GM12878 (cell line): Measurements from ENCODE around the gene SSU72. TPM values are rescaled to one million over a fixed set of nuclear protein-coding genes. Genes with fewer than 3 reads are reported as not detected.

ENCODE experiments used
- ATAC-seq: fragments of 200-7000 bp; cut with Tn5 transposase; 3 replicates; pipeline ENCODE4 v1.9.1; 2020; ENCODE audit warnings: mild to moderate bottlenecking, moderate library complexity
- BruUV-seq: library from RNA; stranded (reverse); fragments of 400-500 nt; replicated peaks from 2 replicates; lab custom pipeline; 2021; lab: Mats Ljungman, UMichigan
- CTCF ChIA-PET: fragments of 300-600 bp; sonication (Branson Sonifier 250); formaldehyde crosslinking; extraction: SDS; loops from one replicate; lab custom pipeline; 2021; ENCODE audit warnings: inconsistent platforms; lab: Yijun Ruan, JAX
- POLR2A ChIA-PET: fragments of 350-600 bp; formaldehyde crosslinking; extraction: SDS; loops from one replicate; lab custom pipeline; 2021; ENCODE audit warnings: inconsistent platforms; lab: Charles Lee
- RAD21 ChIA-PET: fragments of 300-600 bp; sonication (Branson Sonifier 250); formaldehyde crosslinking; loops from one replicate; lab custom pipeline; 2023; ENCODE audit warnings: antibody characterized with exemption; ENCODE audit not compliant: unreplicated experiment; lab: Charles Lee
- SMC1A ChIA-PET: fragments of 300-600 bp; sonication (Branson Sonifier 250); formaldehyde crosslinking; loops from one replicate; lab custom pipeline; 2023; ENCODE audit not compliant: unreplicated experiment, uncharacterized antibody; lab: Charles Lee
- DNase-seq: peaks from one replicate; pipeline ENCODE4 v3.0.0-alpha.2; 2011; ENCODE audit warnings: low read depth, low spot score
- FAIRE-seq: peaks from 3 replicates; lab custom pipeline; 2011; peaks lifted over from hg19 to GRCh38; lab: Jason Lieb, UNC
- H2AFZ ChIP-seq: 2 replicates; pipeline ENCODE4 v1.6.0; 2011; ENCODE audit warnings: low read depth, low read length, control low read depth; ENCODE audit not compliant: control insufficient read depth
- H3K27ac ChIP-seq: 2 replicates; pipeline ENCODE4 v1.5.1; 2011; ENCODE audit warnings: control low read depth; ENCODE audit not compliant: control insufficient read depth, insufficient read depth
- H3K27me3 ChIP-seq, 2 experiments: replicated peaks in 1 of 2; 2 replicates each; pipeline versions ENCODE4 v1.6.0 to v1.6.1; 2011; ENCODE audit warnings: low read length in 1 of 2; ENCODE audit not compliant: control insufficient read depth in 2 of 2, insufficient read depth in 2 of 2
- H3K36me3 ChIP-seq, 2 experiments: 2 replicates each; pipeline ENCODE4 v1.5.1; 2011; ENCODE audit warnings: low read length in 1 of 2; ENCODE audit not compliant: control insufficient read depth in 2 of 2, insufficient read depth in 2 of 2
- H3K4me1 ChIP-seq: 2 replicates; pipeline ENCODE4 v1.6.1; 2011; ENCODE audit warnings: mild to moderate bottlenecking, low read length, moderate library complexity, mixed read lengths; ENCODE audit not compliant: control insufficient read depth, insufficient read depth
- H3K4me2 ChIP-seq: 2 replicates; pipeline ENCODE4 v1.6.0; 2011; ENCODE audit warnings: control low read depth; ENCODE audit not compliant: control insufficient read depth, insufficient read depth
- H3K4me3 ChIP-seq: fragments of 200-600 bp; sonication (generic); 2 replicates; pipeline ENCODE4 v1.5.1; 2016
- H3K79me2 ChIP-seq: 2 replicates; pipeline ENCODE4 v1.6.0; 2011; ENCODE audit warnings: low read length; ENCODE audit not compliant: control insufficient read depth, insufficient read depth
- H3K9ac ChIP-seq: 2 replicates; pipeline ENCODE4 v1.8.0; 2011; ENCODE audit warnings: low read length, control low read depth, mixed read lengths; ENCODE audit not compliant: control insufficient read depth, insufficient read depth
- H3K9me3 ChIP-seq: replicated peaks from 3 replicates; pipeline ENCODE4 v1.5.1; 2011; ENCODE audit warnings: mild to moderate bottlenecking, low read length; ENCODE audit not compliant: control insufficient read depth, insufficient read depth
- H4K20me1 ChIP-seq: 2 replicates; pipeline ENCODE4 v1.6.0; 2011; ENCODE audit not compliant: control insufficient read depth, insufficient read depth
- FOS ChIP-seq: IDR thresholded peaks from 3 replicates; pipeline ENCODE4 v1.6.1; 2011; ENCODE audit warnings: borderline replicate concordance; ENCODE audit not compliant: insufficient read length; ENCODE audit errors: extremely low read depth
- IRF5 ChIP-seq: fragments of 450-650 bp; IDR thresholded peaks from 2 replicates; pipeline ENCODE4 v1.6.1; 2017; ENCODE audit warnings: borderline replicate concordance
- MLLT1 ChIP-seq: fragments of 450-650 bp; IDR thresholded peaks from 2 replicates; pipeline ENCODE4 v1.6.1; 2016; ENCODE audit warnings: mild to moderate bottlenecking
- MTA3 ChIP-seq: IDR thresholded peaks from 2 replicates; pipeline ENCODE4 v1.6.1; 2012; ENCODE audit warnings: low read length, inconsistent platforms, borderline replicate concordance
- SKIL ChIP-seq: fragments of 450-650 bp; IDR thresholded peaks from 2 replicates; pipeline ENCODE4 v1.6.1; 2017; ENCODE audit warnings: mild to moderate bottlenecking, low read depth, inconsistent platforms; ENCODE audit not compliant: poor library complexity, severe bottlenecking
- SMARCA5 ChIP-seq: fragments of 450-650 bp; IDR thresholded peaks from 2 replicates; pipeline ENCODE4 v1.6.1; 2017; ENCODE audit warnings: mild to moderate bottlenecking
- TCF3 ChIP-seq: IDR thresholded peaks from 2 replicates; pipeline ENCODE4 v1.6.1; 2012; ENCODE audit warnings: low read depth, mild to moderate bottlenecking, low read length, borderline replicate concordance; ENCODE audit not compliant: insufficient read depth
- WGBS: methylation state at CpG from one replicate; pipeline ENCODE4 v1.1.6; 2016; ENCODE audit warnings: low lambda C conversion rate; ENCODE audit not compliant: insufficient replicate concordance, insufficient coverage; ENCODE audit errors: missing lambda C conversion rate; 5-methylcytosine and 5-hydroxymethylcytosine counted together
- in situ Hi-C: fragments of 300-500 bp; cut with MboI; formaldehyde crosslinking; loops from 9 replicates; pipeline ENCODE4 v1.14.3; 2018; ENCODE audit warnings: mixed read lengths
- intact Hi-C: fragments of 100-400 bp; cut with micrococcal nuclease; formaldehyde crosslinking; loops from one replicate; pipeline ENCODE4 v1.14.2; 2022; ENCODE audit not compliant: unreplicated experiment
- polyA plus RNA-seq, 11 experiments: library from polyadenylated mRNA; depleted of rRNA in 4 of 11; unstranded in 6 of 11; stranded (reverse) in 5 of 11; fragments of >200 nt; fragmentation: Nextera tagmentation in 4 of 11; fragmentation: Illumina TruSeq in 1 of 11; extraction: Ambion mirVana in 4 of 11; extraction: Trizol in 1 of 11; gene quantifications; 1 replicate in 1 of 11; 2 replicates in 10 of 11; pipeline versions ENCODE4 v1.2.1 to v1.2.3, GENCODE V29; 2011 to 2016; ENCODE audit warnings: inconsistent platforms in 2 of 11, missing spikeins in 2 of 11, low read depth in 1 of 11
- total RNA-seq, 4 experiments: library from RNA; depleted of rRNA in 3 of 4; stranded (reverse); fragments of >200 nt in 3 of 4; fragmentation: Illumina TruSeq in 1 of 4; extraction: Trizol in 1 of 4; gene quantifications; 2 replicates each; pipeline versions ENCODE4 v1.2.1 to v1.2.3, GENCODE V29; 2013 to 2021
- TF ChIP-seq, protein P1 (sequence below), 3 experiments: IDR thresholded peaks in 2 of 3; conservative IDR thresholded peaks in 1 of 3; 2 replicates each; pipeline ENCODE4 v1.5.1; 2011; ENCODE audit warnings: low read depth in 3 of 3, low read length in 3 of 3, mild to moderate bottlenecking in 3 of 3, control low read depth in 2 of 3, moderate library complexity in 2 of 3, inconsistent platforms in 1 of 3, mixed read lengths in 1 of 3; ENCODE audit not compliant: control insufficient read depth in 2 of 3, insufficient read depth in 1 of 3; ENCODE audit errors: extremely low read depth in 1 of 3

SSU72 gene
- total and polyA plus RNA-seq, 10 of the 15 experiments (the other 5 are each of a cell fraction or from before 2014, with no cell fraction given): 28.6 to 172 (median 67.7) TPM

- intact Hi-C loops (no loop called here), in situ Hi-C loops (no loop called here)
- Histone ChIP-seq H3K4me2 (no peak overlapping the region), H2AFZ (no peak overlapping the region), H4K20me1 (no peaks in the 10 kb centered on the region), H3K36me3 (no peaks in the 10 kb centered on the region; a peak in 2 of 4 replicates), H3K27ac (no peak overlapping the region), H3K4me3 (no peak overlapping the region), H3K27me3 (no peaks in the 10 kb centered on the region), H3K9ac (no peak overlapping the region), H3K4me1 (no peaks in the 10 kb centered on the region), H3K9me3 (no peaks in the 10 kb centered on the region), H3K79me2 (no peaks in the 10 kb centered on the region)
- ATAC-seq: no peak
- DNase-seq: no peak
- 89% methylated on average over 10 of the region's 10 CpGs for WGBS
- ChIA-PET RAD21 (no interaction called here), POLR2A (no interaction called here), CTCF (no interaction called here), SMC1A (no interaction called here)
- no peak for TF ChIP-seq MTA3
- TF ChIP-seq MLLT1: no peak
- TF ChIP-seq SMARCA5: no peak
- BruUV-seq: no TSS peak
- no peak for FAIRE-seq
These were observed 30.1 kb downstream of the SSU72 start for GRCh38 chr1:1544544-1544943.

- H3K4me2 ChIP-seq: no peak overlapping the region
- H3K4me1 ChIP-seq: no peaks in the 10 kb centered on the region
- no peak overlapping the region for H3K27ac ChIP-seq
- H2AFZ ChIP-seq: no peak overlapping the region
- no peak for ATAC-seq
- no peaks in the 10 kb centered on the region for H4K20me1 ChIP-seq
- WGBS: 78% methylated on average over 16 of the region's 19 CpGs
- CTCF ChIA-PET: no interaction called here
- FAIRE-seq: no peak
- POLR2A ChIA-PET: no interaction called here
- SMC1A ChIA-PET: no interaction called here
- RAD21 ChIA-PET: no interaction called here
- H3K4me3 ChIP-seq: no peak overlapping the region
- DNase-seq: no peak
- BruUV-seq: no TSS peak
- H3K9me3 ChIP-seq: no peaks in the 10 kb centered on the region
- H3K36me3 ChIP-seq: no peaks in the 10 kb centered on the region; a peak in 2 of 4 replicates
- intact Hi-C loops (no loop called here), in situ Hi-C loops (no loop called here)
- no peak overlapping the region for H3K9ac ChIP-seq
- no peaks in the 10 kb centered on the region for H3K27me3 ChIP-seq
- H3K79me2 ChIP-seq: no peaks in the 10 kb centered on the region
- TF ChIP-seq, protein P1, sequence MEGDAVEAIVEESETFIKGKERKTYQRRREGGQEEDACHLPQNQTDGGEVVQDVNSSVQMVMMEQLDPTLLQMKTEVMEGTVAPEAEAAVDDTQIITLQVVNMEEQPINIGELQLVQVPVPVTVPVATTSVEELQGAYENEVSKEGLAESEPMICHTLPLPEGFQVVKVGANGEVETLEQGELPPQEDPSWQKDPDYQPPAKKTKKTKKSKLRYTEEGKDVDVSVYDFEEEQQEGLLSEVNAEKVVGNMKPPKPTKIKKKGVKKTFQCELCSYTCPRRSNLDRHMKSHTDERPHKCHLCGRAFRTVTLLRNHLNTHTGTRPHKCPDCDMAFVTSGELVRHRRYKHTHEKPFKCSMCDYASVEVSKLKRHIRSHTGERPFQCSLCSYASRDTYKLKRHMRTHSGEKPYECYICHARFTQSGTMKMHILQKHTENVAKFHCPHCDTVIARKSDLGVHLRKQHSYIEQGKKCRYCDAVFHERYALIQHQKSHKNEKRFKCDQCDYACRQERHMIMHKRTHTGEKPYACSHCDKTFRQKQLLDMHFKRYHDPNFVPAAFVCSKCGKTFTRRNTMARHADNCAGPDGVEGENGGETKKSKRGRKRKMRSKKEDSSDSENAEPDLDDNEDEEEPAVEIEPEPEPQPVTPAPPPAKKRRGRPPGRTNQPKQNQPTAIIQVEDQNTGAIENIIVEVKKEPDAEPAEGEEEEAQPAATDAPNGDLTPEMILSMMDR (IDR thresholded peaks at IDR 0.05 in 2 of 3, conservative IDR thresholded peaks at IDR 0.05 in 1 of 3; ENCODE audit: control insufficient read depth in 2 of 3, extremely low read depth in 1 of 3, insufficient read depth in 1 of 3, low read depth in 3 of 3, low read length in 3 of 3): no peak
- no peak for TF ChIP-seq TCF3
- TF ChIP-seq SKIL: no peak
- no peak for TF ChIP-seq IRF5
- no peak for TF ChIP-seq FOS
These were observed 31.0 kb downstream of the SSU72 start for GRCh38 chr1:1543706-1544099.
